ENCODE measurements around the gene ANKRD16.

- no peak for TF ChIP-seq CTCF (IDR thresholded peaks at IDR 0.05)
- no peak for TF ChIP-seq EP300 (IDR thresholded peaks at IDR 0.05)
These were observed 40.6 kb upstream of the ANKRD16 start for GRCh38 chr10:5930272-5930671.
